ENCODE results near the gene ELMO3.

ELMO3 gene

DNA sequence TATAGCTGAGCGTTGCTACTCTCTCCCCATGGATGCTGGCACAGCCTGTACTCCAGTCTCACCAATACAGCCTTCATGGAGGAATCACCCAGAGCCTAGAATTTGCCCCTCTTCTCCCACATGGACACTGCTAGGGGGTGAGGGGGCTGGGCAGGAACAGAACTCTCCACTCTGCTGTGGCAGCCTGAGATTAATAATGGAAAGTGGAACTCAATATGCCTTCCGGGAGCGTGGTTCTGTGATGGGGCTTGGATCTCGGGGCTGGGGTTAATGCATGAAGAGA lies 51.1 kb downstream of the ELMO3 start:
- Histone ChIP-seq H3K27ac (ENCODE audit: extremely low read depth, low read depth, low read length) (no peak overlapping the region), H3K36me3 (ENCODE audit: control insufficient read depth in 2 of 2, insufficient read depth in 1 of 2, low read length in 2 of 2) (peaks cover 0 to 9% of the 10 kb centered on the region in 2 experiments; a peak in 1 of 3 replicates), H3K9me3 (ENCODE audit: control insufficient read depth, insufficient read depth, low read depth, low read length) (no peaks in the 10 kb centered on the region), H3K4me3 (ENCODE audit: low read depth, low read length) (no peak overlapping the region), H3K4me1 (ENCODE audit: control insufficient read depth, insufficient read depth, low read length) (peaks cover 9% of the 10 kb centered on the region; the same call in 1 of the 2 replicates)
- ChIA-PET CTCF (interaction anchor here (0.6 to 1.8 kb wide), 3 partner anchors 10 to 216 kb away, joined by 3 to 7 read pairs (median 3); no protein-coding TSS in a partner anchor), POLR2A (interaction anchor here (7.4 kb wide), 1 partner anchor 20 kb away, joined by 109 read pairs; the partner anchor contains the start of gene TMEM208)
- TF ChIP-seq ZNF133 (tag by site-specific recombination; IDR thresholded peaks at IDR 0.05): no peak
- TF ChIP-seq SP7 (tag by site-specific recombination; IDR thresholded peaks at IDR 0.05): no peak
- TF ChIP-seq ZBTB20 (tag by site-specific recombination; IDR thresholded peaks at IDR 0.05): no peak
- no peak for TF ChIP-seq GLIS1 (tag by site-specific recombination; IDR thresholded peaks at IDR 0.05)
- TF ChIP-seq, protein P1, sequence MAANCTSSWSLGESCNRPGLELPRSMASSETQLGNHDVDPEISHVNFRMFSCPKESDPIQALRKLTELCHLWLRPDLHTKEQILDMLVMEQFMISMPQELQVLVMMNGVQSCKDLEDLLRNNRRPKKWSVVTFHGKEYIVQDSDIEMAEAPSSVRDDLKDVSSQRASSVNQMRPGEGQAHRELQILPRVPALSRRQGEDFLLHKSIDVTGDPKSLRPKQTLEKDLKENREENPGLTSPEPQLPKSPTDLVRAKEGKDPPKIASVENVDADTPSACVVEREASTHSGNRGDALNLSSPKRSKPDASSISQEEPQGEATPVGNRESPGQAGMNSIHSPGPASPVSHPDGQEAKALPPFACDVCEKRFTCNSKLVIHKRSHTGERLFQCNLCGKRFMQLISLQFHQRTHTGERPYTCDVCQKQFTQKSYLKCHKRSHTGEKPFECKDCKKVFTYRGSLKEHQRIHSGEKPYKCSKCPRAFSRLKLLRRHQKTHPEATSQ (tag by site-specific recombination; IDR thresholded peaks at IDR 0.05): no peak
- no peak for TF ChIP-seq ZNF549 (tag by site-specific recombination; IDR thresholded peaks at IDR 0.05)
- no peak for TF ChIP-seq ZNF175 (tag by site-specific recombination; IDR thresholded peaks at IDR 0.05)
- TF ChIP-seq ZNF529 (tag by site-specific recombination; IDR thresholded peaks at IDR 0.05; ENCODE audit: insufficient replicate concordance): no peak
- no peak for TF ChIP-seq ZNF791 (tag by site-specific recombination; IDR thresholded peaks at IDR 0.05)
- TF ChIP-seq ZNF23 (tag by site-specific recombination; IDR thresholded peaks at IDR 0.05; ENCODE audit: borderline replicate concordance): no peak
- no peak for TF ChIP-seq MYNN (tag by site-specific recombination; IDR thresholded peaks at IDR 0.05; ENCODE audit: borderline replicate concordance)
- no peak for TF ChIP-seq ZNF114 (tag by site-specific recombination; IDR thresholded peaks at IDR 0.05)
- TF ChIP-seq BCL11A (tag by site-specific recombination; IDR thresholded peaks at IDR 0.05; ENCODE audit: low read depth): no peak
- TF ChIP-seq ZBTB17 (tag by site-specific recombination; IDR thresholded peaks at IDR 0.05): no peak
- TF ChIP-seq ZNF324 (tag by site-specific recombination; IDR thresholded peaks at IDR 0.05): no peak
- TF ChIP-seq GLIS2 (tag by site-specific recombination; IDR thresholded peaks at IDR 0.05): no peak
- no peak for TF ChIP-seq KLF1 (tag by site-specific recombination; IDR thresholded peaks at IDR 0.05)
- no peak for TF ChIP-seq YY1 (tag by site-specific recombination; IDR thresholded peaks at IDR 0.05)
- TF ChIP-seq ZFHX2 (tag by site-specific recombination; conservative IDR thresholded peaks at IDR 0.05): no peak
- TF ChIP-seq IKZF3 (tag by site-specific recombination; IDR thresholded peaks at IDR 0.05): no peak

DNA sequence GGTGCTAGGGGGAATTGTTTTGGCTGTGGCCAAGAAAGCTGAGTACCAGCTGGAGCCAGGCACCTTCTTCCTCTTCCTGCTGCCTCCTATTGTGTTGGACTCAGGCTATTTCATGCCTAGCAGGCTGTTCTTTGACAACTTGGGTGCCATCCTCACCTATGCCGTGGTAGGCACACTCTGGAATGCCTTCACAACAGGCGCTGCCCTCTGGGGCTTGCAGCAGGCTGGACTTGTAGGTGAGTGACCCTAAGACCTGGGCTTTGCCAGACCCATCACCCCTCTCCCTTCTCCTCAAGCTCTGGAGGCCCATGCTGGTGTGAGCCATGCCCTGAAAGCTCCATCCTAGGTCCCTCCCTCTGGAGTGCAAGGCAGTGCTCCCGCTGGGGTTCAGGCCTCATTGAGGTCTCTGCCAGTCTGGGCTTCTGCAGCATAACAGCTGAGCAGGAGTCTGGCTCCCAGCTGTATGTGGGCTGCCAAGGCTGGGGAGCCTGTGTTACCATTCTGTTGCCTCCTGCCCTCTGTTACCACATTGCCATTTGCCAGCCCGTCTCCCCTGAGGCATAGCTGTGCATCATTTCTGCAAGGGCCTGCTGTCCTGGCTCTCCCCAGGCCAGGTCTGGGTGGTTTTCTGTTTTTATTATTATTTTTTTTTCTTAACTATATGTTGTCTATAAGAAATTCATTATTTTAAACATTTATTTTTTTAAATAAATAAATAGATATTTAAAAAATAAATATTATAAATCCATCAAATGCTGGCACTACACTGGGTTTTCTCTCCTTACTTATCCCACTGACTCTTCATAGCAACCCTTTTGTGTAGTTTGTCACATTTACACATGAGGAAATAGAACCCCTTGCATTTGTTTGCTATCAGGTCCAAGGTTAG lies 53.9 kb downstream of the ELMO3 start:
- CTCF ChIA-PET: interaction anchor here (0.6 to 1.3 kb wide), 3 partner anchors 8 to 145 kb away, joined by 3 to 5 read pairs (median 4); no protein-coding TSS in a partner anchor
- TF ChIP-seq GFI1B (tag by site-specific recombination; IDR thresholded peaks at IDR 0.05) (no peak), ZNF501 (tag by site-specific recombination; IDR thresholded peaks at IDR 0.05) (no peak), ZNF155 (tag by site-specific recombination; IDR thresholded peaks at IDR 0.05) (no peak), ZNF311 (tag by site-specific recombination; IDR thresholded peaks at IDR 0.05; ENCODE audit: borderline replicate concordance) (no peak), ZNF248 (tag by site-specific recombination; IDR thresholded peaks at IDR 0.05) (no peak), ZNF350 (tag by site-specific recombination; IDR thresholded peaks at IDR 0.05) (no peak), ZNF544 (tag by site-specific recombination; IDR thresholded peaks at IDR 0.05) (no peak), ZNF571 (tag by site-specific recombination; IDR thresholded peaks at IDR 0.05) (no peak)
- TF ChIP-seq, protein P2, sequence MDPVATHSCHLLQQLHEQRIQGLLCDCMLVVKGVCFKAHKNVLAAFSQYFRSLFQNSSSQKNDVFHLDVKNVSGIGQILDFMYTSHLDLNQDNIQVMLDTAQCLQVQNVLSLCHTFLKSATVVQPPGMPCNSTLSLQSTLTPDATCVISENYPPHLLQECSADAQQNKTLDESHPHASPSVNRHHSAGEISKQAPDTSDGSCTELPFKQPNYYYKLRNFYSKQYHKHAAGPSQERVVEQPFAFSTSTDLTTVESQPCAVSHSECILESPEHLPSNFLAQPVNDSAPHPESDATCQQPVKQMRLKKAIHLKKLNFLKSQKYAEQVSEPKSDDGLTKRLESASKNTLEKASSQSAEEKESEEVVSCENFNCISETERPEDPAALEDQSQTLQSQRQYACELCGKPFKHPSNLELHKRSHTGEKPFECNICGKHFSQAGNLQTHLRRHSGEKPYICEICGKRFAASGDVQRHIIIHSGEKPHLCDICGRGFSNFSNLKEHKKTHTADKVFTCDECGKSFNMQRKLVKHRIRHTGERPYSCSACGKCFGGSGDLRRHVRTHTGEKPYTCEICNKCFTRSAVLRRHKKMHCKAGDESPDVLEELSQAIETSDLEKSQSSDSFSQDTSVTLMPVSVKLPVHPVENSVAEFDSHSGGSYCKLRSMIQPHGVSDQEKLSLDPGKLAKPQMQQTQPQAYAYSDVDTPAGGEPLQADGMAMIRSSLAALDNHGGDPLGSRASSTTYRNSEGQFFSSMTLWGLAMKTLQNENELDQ (tag by site-specific recombination; IDR thresholded peaks at IDR 0.05; ENCODE audit: low read depth): no peak
- TF ChIP-seq, protein P3, sequence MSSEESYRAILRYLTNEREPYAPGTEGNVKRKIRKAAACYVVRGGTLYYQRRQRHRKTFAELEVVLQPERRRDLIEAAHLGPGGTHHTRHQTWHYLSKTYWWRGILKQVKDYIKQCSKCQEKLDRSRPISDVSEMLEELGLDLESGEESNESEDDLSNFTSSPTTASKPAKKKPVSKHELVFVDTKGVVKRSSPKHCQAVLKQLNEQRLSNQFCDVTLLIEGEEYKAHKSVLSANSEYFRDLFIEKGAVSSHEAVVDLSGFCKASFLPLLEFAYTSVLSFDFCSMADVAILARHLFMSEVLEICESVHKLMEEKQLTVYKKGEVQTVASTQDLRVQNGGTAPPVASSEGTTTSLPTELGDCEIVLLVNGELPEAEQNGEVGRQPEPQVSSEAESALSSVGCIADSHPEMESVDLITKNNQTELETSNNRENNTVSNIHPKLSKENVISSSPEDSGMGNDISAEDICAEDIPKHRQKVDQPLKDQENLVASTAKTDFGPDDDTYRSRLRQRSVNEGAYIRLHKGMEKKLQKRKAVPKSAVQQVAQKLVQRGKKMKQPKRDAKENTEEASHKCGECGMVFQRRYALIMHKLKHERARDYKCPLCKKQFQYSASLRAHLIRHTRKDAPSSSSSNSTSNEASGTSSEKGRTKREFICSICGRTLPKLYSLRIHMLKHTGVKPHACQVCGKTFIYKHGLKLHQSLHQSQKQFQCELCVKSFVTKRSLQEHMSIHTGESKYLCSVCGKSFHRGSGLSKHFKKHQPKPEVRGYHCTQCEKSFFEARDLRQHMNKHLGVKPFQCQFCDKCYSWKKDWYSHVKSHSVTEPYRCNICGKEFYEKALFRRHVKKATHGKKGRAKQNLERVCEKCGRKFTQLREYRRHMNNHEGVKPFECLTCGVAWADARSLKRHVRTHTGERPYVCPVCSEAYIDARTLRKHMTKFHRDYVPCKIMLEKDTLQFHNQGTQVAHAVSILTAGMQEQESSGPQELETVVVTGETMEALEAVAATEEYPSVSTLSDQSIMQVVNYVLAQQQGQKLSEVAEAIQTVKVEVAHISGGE (tag by site-specific recombination; conservative IDR thresholded peaks at IDR 0.05; ENCODE audit: low read depth): no peak

More for the DNA sequence above, 53.9 kb downstream of the ELMO3 start:
- Histone ChIP-seq H3K4me1 (ENCODE audit: control insufficient read depth, insufficient read depth, low read length) (peaks cover 2% of the 10 kb centered on the region; the same call in 1 of the 2 replicates), H3K9me3 (ENCODE audit: control insufficient read depth, insufficient read depth, low read depth, low read length) (no peaks in the 10 kb centered on the region), H3K36me3 (ENCODE audit: control insufficient read depth in 2 of 2, insufficient read depth in 1 of 2, low read length in 2 of 2) (peaks cover 0 to 19% of the 10 kb centered on the region in 2 experiments; a peak in 1 of 3 replicates), H3K4me3 (ENCODE audit: low read depth, low read length) (no peak overlapping the region), H3K27ac (ENCODE audit: extremely low read depth, low read depth, low read length) (no peak overlapping the region)
- POLR2A ChIA-PET: no interaction called here
